ENCODE data around the gene FOLR2.
"Not testable (repeated sequence)": the region's sequence is repeated elsewhere in the genome, so short reads cannot be mapped to it uniquely, and the experiment has no call there.

The FOLR2 gene

DNA sequence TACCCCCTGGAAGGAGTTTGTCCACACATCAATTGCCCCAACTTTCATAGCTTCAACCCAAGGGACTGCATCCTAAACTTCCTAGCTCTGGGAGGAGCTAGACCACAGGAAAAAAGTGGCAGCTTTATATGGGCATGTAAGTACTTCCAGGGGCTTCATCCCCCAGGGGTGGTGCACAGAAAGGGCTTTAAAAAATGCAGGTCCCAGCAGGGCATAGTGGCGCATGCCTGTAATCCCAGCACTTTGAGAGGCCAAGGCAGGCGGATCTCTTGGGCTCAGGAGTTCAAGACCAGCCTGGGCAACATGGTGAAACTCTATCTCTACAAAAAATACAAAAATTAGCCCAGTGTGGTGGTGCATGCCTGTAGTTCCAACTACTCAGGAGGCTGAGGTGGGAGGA is 9.8 kb upstream of the FOLR2 start:
- DNase-seq (ENCODE audit: low spot score) = not testable (repeated sequence)

- no peak for DNase-seq (ENCODE audit: low spot score)
Observed at GRCh38 chr11:72208281-72208680, 8.3 kb upstream of the FOLR2 start.

GRCh38 chr11:72209101-72209500 is 7.5 kb upstream of the FOLR2 start:
- DNase-seq (ENCODE audit: low spot score) = no peak

GRCh38 chr11:72217841-72218240 is 1.2 kb downstream of the FOLR2 start:
- no peak for DNase-seq (ENCODE audit: low spot score)

- no peak for DNase-seq (ENCODE audit: low spot score)
Observed at GRCh38 chr11:72218251-72218745, 1.7 kb downstream of the FOLR2 start.

DNA sequence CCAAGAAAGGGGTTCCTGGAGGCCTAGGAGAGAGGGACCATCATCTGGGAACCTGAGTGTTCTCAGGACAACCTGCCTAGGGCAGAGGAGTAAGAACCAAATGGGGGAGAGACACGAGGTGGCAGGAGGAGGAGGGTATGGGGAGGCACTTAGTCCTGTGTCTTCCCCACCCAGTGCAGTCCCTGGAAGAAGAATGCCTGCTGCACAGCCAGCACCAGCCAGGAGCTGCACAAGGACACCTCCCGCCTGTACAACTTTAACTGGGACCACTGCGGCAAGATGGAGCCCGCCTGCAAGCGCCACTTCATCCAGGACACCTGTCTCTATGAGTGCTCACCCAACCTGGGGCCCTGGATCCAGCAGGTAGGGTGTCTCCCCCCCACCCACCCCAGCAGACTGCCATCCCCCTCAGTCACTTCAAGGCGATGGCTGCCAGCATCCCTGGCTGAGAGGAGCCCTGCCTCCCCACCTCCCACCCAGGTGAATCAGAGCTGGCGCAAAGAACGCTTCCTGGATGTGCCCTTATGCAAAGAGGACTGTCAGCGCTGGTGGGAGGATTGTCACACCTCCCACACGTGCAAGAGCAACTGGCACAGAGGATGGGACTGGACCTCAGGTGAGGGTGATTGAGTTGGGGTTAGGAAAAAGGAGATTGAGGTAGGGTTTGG is 4.2 kb downstream of the FOLR2 start:
- no peak for DNase-seq (ENCODE audit: low spot score)

DNA sequence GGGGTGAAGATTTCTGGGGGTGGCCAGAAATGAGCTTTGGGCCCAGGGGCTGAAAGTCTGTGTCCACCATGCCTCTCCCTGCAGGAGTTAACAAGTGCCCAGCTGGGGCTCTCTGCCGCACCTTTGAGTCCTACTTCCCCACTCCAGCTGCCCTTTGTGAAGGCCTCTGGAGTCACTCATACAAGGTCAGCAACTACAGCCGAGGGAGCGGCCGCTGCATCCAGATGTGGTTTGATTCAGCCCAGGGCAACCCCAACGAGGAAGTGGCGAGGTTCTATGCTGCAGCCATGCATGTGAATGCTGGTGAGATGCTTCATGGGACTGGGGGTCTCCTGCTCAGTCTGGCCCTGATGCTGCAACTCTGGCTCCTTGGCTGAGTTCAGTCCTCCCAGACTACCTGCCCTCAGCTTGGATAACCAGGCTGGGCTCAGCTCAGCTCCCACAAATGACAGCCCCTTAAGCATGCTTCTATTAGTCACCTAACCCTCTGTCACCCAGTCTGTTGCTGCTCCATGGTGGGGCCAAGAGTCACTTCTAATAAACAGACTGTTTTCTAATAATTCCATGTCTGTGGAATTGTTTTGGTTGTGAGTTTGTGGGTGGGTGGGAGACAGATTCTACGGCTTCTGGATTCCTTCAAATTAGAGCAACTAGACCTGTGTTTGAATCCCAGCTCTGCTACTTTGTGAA is 4.9 kb downstream of the FOLR2 start:
- DNase-seq (ENCODE audit: low spot score) = no peak

GRCh38 chr11:72222106-72222891 is 5.7 kb downstream of the FOLR2 start:
- DNase-seq (ENCODE audit: low spot score) = no peak

DNA sequence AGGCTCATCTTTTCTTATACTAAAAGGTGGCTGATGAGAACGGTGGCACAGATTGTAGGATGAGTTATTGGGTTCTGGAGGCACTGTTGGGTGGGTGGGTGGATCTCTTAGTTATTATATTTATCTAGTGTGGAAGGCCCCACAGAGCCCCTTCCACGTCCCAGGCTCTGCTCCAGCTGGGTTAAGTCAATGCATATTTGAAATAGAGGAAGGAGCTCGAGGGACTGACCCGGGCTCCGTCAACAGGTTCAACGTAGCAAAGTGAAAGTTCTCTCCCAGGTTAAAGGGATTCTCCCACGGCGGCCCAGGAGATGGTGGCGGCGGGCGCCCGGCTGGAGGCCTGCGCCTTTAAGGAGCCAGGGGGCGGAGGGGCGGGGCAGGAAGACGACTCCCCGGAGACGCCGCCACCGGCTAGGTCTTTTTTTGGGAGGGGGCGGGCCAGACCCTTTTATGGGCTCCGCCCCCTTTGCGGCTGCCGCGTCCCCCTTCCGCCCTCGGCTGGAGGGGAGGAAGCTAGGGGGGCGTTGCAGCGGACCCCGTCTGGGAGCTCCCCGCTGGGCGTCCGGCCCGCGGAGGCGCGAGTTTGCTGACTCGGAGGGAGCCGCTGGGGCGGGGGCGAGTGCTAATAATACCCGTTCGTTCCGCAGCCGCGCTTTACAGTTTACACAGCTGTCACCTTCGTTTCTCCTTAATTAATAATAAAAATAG is 6.5 kb downstream of the FOLR2 start:
- DNase-seq (ENCODE audit: low spot score) = peak; percentile 94

- DNase-seq (ENCODE audit: low spot score) = peak; percentile 91
Observed at GRCh38 chr11:72223615-72224563, 7.3 kb downstream of the FOLR2 start.

GRCh38 chr11:72224564-72225410 is 8.2 kb downstream of the FOLR2 start, which contains the start of gene INPPL1:
Gene INPPL1, plus strand, starts transcription at chr11:72224767. Its CDS starts 218 bp downstream, at chr11:72224985.
- DNase-seq (ENCODE audit: low spot score) = peak; percentile 68

- no peak for DNase-seq (ENCODE audit: low spot score)
Observed at GRCh38 chr11:72225411-72225951, 8.9 kb downstream of the FOLR2 start.

- DNase-seq (ENCODE audit: low spot score) = no peak
Observed at GRCh38 chr11:72226701-72227100, 10.1 kb downstream of the FOLR2 start.

- DNase-seq (ENCODE audit: low spot score) = no peak
Observed at GRCh38 chr11:72227316-72228228, 11.0 kb downstream of the FOLR2 start.

DNA sequence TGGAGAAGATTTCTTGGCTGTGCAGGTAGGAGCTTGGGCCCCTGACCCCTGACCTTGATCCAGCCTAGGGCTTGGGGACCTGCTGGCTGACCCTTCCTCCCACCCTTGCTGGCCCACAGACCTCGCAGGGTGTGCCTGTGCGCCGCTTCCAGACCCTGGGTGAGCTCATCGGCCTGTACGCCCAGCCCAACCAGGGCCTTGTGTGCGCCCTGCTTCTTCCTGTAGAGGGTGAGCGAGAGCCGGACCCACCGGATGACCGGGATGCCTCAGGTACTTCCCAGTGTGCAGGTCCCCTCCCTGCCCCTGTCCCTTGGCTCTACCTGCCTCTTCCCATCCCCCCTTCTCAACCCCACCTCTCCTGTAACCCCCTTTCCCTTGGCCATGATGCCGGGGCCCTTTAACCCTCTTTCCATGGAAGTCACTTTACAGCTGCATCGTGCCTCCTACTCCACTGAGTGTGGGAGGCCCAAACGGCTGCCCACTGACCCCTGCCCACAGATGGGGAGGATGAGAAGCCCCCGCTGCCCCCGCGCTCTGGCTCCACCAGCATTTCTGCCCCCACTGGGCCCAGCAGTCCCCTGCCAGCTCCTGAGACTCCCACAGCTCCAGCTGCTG is 11.7 kb downstream of the FOLR2 start:
- no peak for DNase-seq (ENCODE audit: low spot score)

GRCh38 chr11:72228844-72229231 is 12.2 kb downstream of the FOLR2 start:
- DNase-seq (ENCODE audit: low spot score) = no peak

DNA sequence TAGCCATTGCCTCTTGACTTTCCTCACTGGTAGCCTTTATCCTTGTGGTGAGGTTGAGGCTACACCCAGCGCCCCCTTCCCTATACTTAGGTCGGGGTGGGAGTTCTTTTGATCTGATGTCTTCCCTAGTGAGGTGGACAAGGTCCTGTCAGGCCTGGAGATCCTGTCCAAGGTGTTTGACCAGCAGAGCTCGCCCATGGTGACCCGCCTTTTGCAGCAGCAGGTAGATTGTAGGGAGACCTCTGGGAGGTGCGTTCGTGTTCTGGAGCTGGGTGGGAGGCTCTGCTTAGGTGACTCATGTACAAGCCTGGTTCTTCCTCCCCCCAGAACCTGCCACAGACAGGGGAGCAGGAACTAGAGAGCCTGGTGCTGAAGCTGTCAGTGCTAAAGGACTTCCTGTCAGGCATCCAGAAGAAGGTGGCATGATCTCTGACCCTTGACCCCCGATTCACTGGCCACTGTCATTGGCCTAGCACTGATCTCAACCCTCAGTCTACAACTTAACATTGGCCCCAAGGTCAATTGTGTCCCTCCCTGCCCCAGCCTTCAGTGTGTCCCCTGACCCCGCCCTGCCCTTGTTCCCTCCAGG is 12.8 kb downstream of the FOLR2 start:
- DNase-seq (ENCODE audit: low spot score) = no peak

All from left forelimb (tissue), 1 donor.